ENCODE data around the gene DCP2. TPM values are rescaled to one million over a fixed set of nuclear protein-coding genes. Genes with fewer than 3 reads are reported as not detected.
A peak's percentile ranks its signal among the peaks of the same experiment; 100 is the strongest.

DCP2 gene
- total and polyA plus RNA-seq, 9 donors: 12.4 to 58.7 (median 40.6) TPM

GRCh38 chr5:113047733-113048652, 71.4 kb downstream of the DCP2 start:
- WGBS, 3 donors: 17 to 40% (median 25%) methylated on average over 11 of the region's 11 CpGs
- H3K27ac ChIP-seq: peak overlapping the region; percentile 50 to 64

GRCh38 chr5:113048931-113049330, 72.3 kb downstream of the DCP2 start:
- intact Hi-C loops (cut with DNase I): no loop called here
- Histone ChIP-seq H3K4me3 (no peak overlapping the region), H3K27me3 (no peaks in the 10 kb centered on the region), H3K36me3 (no peaks in the 10 kb centered on the region), H3K9me3 (no peaks in the 10 kb centered on the region), H3K4me1 (ENCODE audit: insufficient read depth) (peaks cover 11% of the 10 kb centered on the region), H3K27ac (no peak overlapping the region)
- no peak for TF ChIP-seq EP300 (IDR thresholded peaks at IDR 0.05)
- no peak for TF ChIP-seq POLR2A (IDR thresholded peaks at IDR 0.05)
- DNase-seq: peak in 1 of 5 donors; percentile 20
- 92 to 96% (median 94%) methylated on average over 10 of the region's 10 CpGs for WGBS, 3 donors

More at GRCh38 chr5:113047733-113048652, 71.4 kb downstream of the DCP2 start:
- TF ChIP-seq POLR2A (IDR thresholded peaks at IDR 0.05): no peak
- TF ChIP-seq EP300 (IDR thresholded peaks at IDR 0.05): no peak
- no peaks in the 10 kb centered on the region for H3K27me3 ChIP-seq
- intact Hi-C loops (cut with DNase I): no loop called here
- peak in 1 of 5 donors; percentile 49 for DNase-seq
- no peak overlapping the region for H3K4me3 ChIP-seq
- H3K9me3 ChIP-seq: no peaks in the 10 kb centered on the region
- H3K36me3 ChIP-seq: no peaks in the 10 kb centered on the region
- H3K4me1 ChIP-seq (ENCODE audit: insufficient read depth): peaks cover 17% of the 10 kb centered on the region

- WGBS, 3 donors: 15 to 23% (median 19%) methylated on average over 9 of the region's 9 CpGs
- Histone ChIP-seq H3K4me3 (no peak overlapping the region), H3K4me1 (ENCODE audit: insufficient read depth) (peaks cover 8% of the 10 kb centered on the region), H3K9me3 (no peaks in the 10 kb centered on the region), H3K27ac (peak overlapping the region in 1 of 2 donors; percentile 27), H3K27me3 (no peaks in the 10 kb centered on the region), H3K36me3 (no peaks in the 10 kb centered on the region)
- TF ChIP-seq EP300 (IDR thresholded peaks at IDR 0.05) (no peak), POLR2A (IDR thresholded peaks at IDR 0.05) (no peak), CTCF (IDR thresholded peaks at IDR 0.05) (no peak)
- DNase-seq: peak in 2 of 5 donors; percentile 43 to 54
- intact Hi-C loops (cut with DNase I): no loop called here
These were observed 74.3 kb downstream of the DCP2 start for GRCh38 chr5:113050721-113051382.

- intact Hi-C loops (cut with DNase I): no loop called here
- Histone ChIP-seq H3K9me3 (no peaks in the 10 kb centered on the region), H3K27ac (peak overlapping the region; percentile 9 to 35), H3K4me3 (no peak overlapping the region), H3K4me1 (ENCODE audit: insufficient read depth) (peaks cover 8% of the 10 kb centered on the region), H3K36me3 (no peaks in the 10 kb centered on the region), H3K27me3 (no peaks in the 10 kb centered on the region)
- peak in 4 of 5 donors; percentile 39 to 64 (median 41) for DNase-seq
- TF ChIP-seq EP300 (IDR thresholded peaks at IDR 0.05): no peak
- TF ChIP-seq CTCF (IDR thresholded peaks at IDR 0.05): no peak
- TF ChIP-seq POLR2A (IDR thresholded peaks at IDR 0.05): no peak
- WGBS, 3 donors: 69 to 75% (median 69%) methylated on average over 10 of the region's 10 CpGs
These were observed 75.6 kb downstream of the DCP2 start for GRCh38 chr5:113052041-113052795.

GRCh38 chr5:113053511-113053995, 77.0 kb downstream of the DCP2 start:
- Histone ChIP-seq H3K4me1 (ENCODE audit: insufficient read depth) (peaks cover 6% of the 10 kb centered on the region), H3K27me3 (no peaks in the 10 kb centered on the region), H3K36me3 (no peaks in the 10 kb centered on the region), H3K27ac (peak overlapping the region in 1 of 2 donors; percentile 20), H3K4me3 (no peak overlapping the region), H3K9me3 (no peaks in the 10 kb centered on the region)
- DNase-seq: peak; percentile 56 to 82 (median 71)
- no peak for TF ChIP-seq POLR2A (IDR thresholded peaks at IDR 0.05)
- TF ChIP-seq CTCF (IDR thresholded peaks at IDR 0.05): no peak
- TF ChIP-seq EP300 (IDR thresholded peaks at IDR 0.05): no peak
- intact Hi-C loops (cut with DNase I): loop anchor here in 1 of 4 donors (1.0 kb wide), 1 partner anchor 20 kb away; no protein-coding TSS in a partner anchor
- 64 to 72% (median 71%) methylated on average over 9 of the region's 9 CpGs for WGBS, 3 donors
